Measurements from ENCODE around the gene SMTNL1. TPM values are rescaled to one million over a fixed set of nuclear protein-coding genes. Genes with fewer than 3 reads are reported as not detected.

The SMTNL1 gene

GRCh38 chr11:57599381-57599780 is 62.0 kb downstream of the SMTNL1 start:
- peaks cover 26 to 35% of the 10 kb centered on the region in 2 donors for H3K4me1 ChIP-seq (ENCODE audit: control insufficient read depth in 2 of 2, insufficient read depth in 1 of 2, low read depth in 1 of 2, low read length in 2 of 2)
- H3K27ac ChIP-seq (replicated peaks; ENCODE audit: low read length) = no peak overlapping the region
- no peak overlapping the region for H3K9ac ChIP-seq (ENCODE audit: low read depth, low read length, poor library complexity)
- peak overlapping the region in 1 of 2 donors; percentile 55 for H3K4me3 ChIP-seq (ENCODE audit: low read length in 2 of 2)
- no peak overlapping the region for H3K14ac ChIP-seq (ENCODE audit: low read length)
- no peak overlapping the region for H4K8ac ChIP-seq (ENCODE audit: low read depth, low read length)
- H2BK120ac ChIP-seq (ENCODE audit: low read depth, low read length) = no peak overlapping the region
- no peak for DNase-seq (ENCODE audit: low spot score)
- no peak overlapping the region for H3K23ac ChIP-seq (ENCODE audit: low read depth, low read length, poor library complexity)
- H2AFZ ChIP-seq (ENCODE audit: low read length) = no peak overlapping the region
- no peak overlapping the region for H2BK5ac ChIP-seq (ENCODE audit: low read length)
- H3K36me3 ChIP-seq (replicated peaks in 1 of 2; ENCODE audit: control insufficient read depth in 2 of 2, insufficient read depth in 2 of 2, low read length in 2 of 2) = peaks cover 1 to 37% of the 10 kb centered on the region in 2 donors
- H3K9me3 ChIP-seq (replicated peaks in 1 of 2; ENCODE audit: control insufficient read depth in 2 of 2, insufficient read depth in 1 of 2, low read depth in 1 of 2, low read length in 2 of 2) = peaks cover 0 to 4% of the 10 kb centered on the region in 2 donors
- WGBS, 2 donors (ENCODE audit: extremely low coverage in 2 of 2, insufficient read length in 2 of 2, insufficient replicate concordance in 1 of 2) = no CpG with 5 or more reads among the region's 2 CpGs
- no peaks in the 10 kb centered on the region for H3K27me3 ChIP-seq (ENCODE audit: control insufficient read depth in 3 of 3, insufficient read depth in 3 of 3, low read depth in 1 of 3, low read length in 3 of 3)
- no peak overlapping the region for H2BK12ac ChIP-seq (ENCODE audit: low read length)
- no peak overlapping the region for H4K91ac ChIP-seq (ENCODE audit: low read depth, low read length, poor library complexity)
- H3K4me2 ChIP-seq (ENCODE audit: insufficient read depth, low read length, poor library complexity, severe bottlenecking) = peak overlapping the region; percentile 75
- H2AK5ac ChIP-seq (ENCODE audit: low read depth, low read length) = no peak overlapping the region
- H3K18ac ChIP-seq (ENCODE audit: low read length) = no peak overlapping the region
- H2BK15ac ChIP-seq (ENCODE audit: low read length) = no peak overlapping the region
- H3K4ac ChIP-seq (ENCODE audit: low read length) = no peak overlapping the region
- no peaks in the 10 kb centered on the region for H3K79me1 ChIP-seq (ENCODE audit: low read depth, low read length)

Small RNA genes within 50 kb of the gene (small RNA-seq; reads per million reads assigned to genes)
- not detected for gene RN7SL605P (ENCODE audit: insufficient read depth)
